Keratinocyte (primary cell): ENCODE data around the gene PRR16.

Source experiments
- EZH2 ChIP-seq: IDR thresholded peaks from one replicate; pipeline ENCODE4 v1.6.1; 2012; ENCODE audit warnings: inconsistent platforms, mild to moderate bottlenecking, low read length, moderate library complexity
- TF ChIP-seq, protein P1 (sequence below), 3 experiments: IDR thresholded peaks in 1 of 3; conservative IDR thresholded peaks in 1 of 3; optimal IDR thresholded peaks in 1 of 3; 2 replicates in 2 of 3; 3 replicates in 1 of 3; pipeline versions ENCODE3 to v1.5.1; 2011; ENCODE audit warnings: low read length in 3 of 3, mild to moderate bottlenecking in 3 of 3, moderate library complexity in 2 of 3, control low read depth in 1 of 3, inconsistent platforms in 1 of 3; ENCODE audit not compliant: insufficient read depth in 2 of 3; ENCODE audit errors: extremely low read depth in 1 of 3

DNA sequence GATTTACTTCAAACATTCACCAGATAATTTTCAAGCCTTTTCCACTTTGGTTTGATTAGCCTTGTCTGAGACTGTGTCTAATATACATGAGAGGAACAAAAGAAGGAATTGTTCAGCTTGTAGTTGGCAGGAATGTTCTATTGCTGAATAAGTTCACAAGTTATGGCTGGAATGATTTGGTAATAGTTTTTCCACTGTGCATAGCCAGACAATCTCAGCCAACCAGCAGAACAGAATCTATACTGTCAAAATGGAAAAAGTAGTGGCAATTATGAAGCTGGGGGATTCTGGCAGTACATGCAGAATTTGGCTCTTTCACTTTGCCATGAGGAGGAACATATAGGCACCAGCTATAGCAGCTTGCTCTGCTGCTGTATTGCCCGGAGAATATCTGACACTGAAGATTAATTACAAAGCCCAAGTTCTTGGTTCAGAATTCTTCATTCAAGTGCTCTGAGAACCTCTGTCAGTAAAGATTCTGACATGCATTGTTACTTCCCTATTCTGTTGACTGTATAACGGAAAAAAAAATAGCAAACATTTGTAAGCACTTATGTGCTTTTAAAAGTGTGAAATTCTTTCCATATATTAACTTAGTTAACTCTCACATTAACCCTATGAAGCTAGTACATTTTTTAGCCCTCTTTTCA is 150.6 kb downstream of the PRR16 start:
- TF ChIP-seq, protein P1, sequence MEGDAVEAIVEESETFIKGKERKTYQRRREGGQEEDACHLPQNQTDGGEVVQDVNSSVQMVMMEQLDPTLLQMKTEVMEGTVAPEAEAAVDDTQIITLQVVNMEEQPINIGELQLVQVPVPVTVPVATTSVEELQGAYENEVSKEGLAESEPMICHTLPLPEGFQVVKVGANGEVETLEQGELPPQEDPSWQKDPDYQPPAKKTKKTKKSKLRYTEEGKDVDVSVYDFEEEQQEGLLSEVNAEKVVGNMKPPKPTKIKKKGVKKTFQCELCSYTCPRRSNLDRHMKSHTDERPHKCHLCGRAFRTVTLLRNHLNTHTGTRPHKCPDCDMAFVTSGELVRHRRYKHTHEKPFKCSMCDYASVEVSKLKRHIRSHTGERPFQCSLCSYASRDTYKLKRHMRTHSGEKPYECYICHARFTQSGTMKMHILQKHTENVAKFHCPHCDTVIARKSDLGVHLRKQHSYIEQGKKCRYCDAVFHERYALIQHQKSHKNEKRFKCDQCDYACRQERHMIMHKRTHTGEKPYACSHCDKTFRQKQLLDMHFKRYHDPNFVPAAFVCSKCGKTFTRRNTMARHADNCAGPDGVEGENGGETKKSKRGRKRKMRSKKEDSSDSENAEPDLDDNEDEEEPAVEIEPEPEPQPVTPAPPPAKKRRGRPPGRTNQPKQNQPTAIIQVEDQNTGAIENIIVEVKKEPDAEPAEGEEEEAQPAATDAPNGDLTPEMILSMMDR (optimal IDR thresholded peaks at IDR 0.05 in 1 of 3, IDR thresholded peaks at IDR 0.05 in 1 of 3, conservative IDR thresholded peaks at IDR 0.05 in 1 of 3; ENCODE audit: extremely low read depth in 1 of 3, insufficient read depth in 2 of 3, low read length in 3 of 3) = no peak
- TF ChIP-seq EZH2 = no peak
